SH-SY5Y (cell line): Measurements from ENCODE around the gene RAPGEF5.

Experiments used
- GATA2 ChIP-seq: IDR thresholded peaks from 2 replicates; pipeline ENCODE4 v1.6.1; 2011; ENCODE audit warnings: mild to moderate bottlenecking, low read depth, low read length
- GATA3 ChIP-seq: IDR thresholded peaks from 2 replicates; pipeline ENCODE4 v1.6.1; 2011; ENCODE audit warnings: low read depth, mild to moderate bottlenecking, low read length, moderate library complexity

- no peak for TF ChIP-seq GATA2
- no peak for TF ChIP-seq GATA3
These were observed 7.9 kb upstream of the RAPGEF5 start for GRCh38 chr7:22364900-22365299.
